Right ventricle myocardium superior (tissue), 1 donor: ENCODE measurements around the gene PDE4A. TPM values are rescaled to one million over a fixed set of nuclear protein-coding genes. Genes with fewer than 3 reads are reported as not detected.
"Not testable (repeated sequence)": the region's sequence is repeated elsewhere in the genome, so short reads cannot be mapped to it uniquely, and the experiment has no call there.

Experiments
- ATAC-seq: fragments of 200-7000 bp; cut with Tn5 transposase; one replicate; pipeline ENCODE4 v1.9.1; 2020; ENCODE audit warnings: mild to moderate bottlenecking; ENCODE audit not compliant: poor library complexity
- DNase-seq: peaks from one replicate; pipeline ENCODE4 v3.0.0-alpha.2; 2020
- intact Hi-C: fragments of 100-400 bp; cut with DNase I; formaldehyde crosslinking; loops from one replicate; pipeline ENCODE4 v1.11.2; 2022
- long read RNA-seq: library from polyadenylated mRNA; unstranded; transcript quantifications from one replicate; pipeline ENCODE4 v2.0.0, GENCODE V29; 2021
- total RNA-seq: library from RNA; stranded (reverse); fragmentation: NEBNext Ultra II Directional; extraction: Animal tissue kit (Norgen Biotek cat#: 25700); gene quantifications from one replicate; pipeline ENCODE4 v1.2.1, GENCODE V29; 2021
- donor health status: DM: no; HTN: yes; CAD: no; lungs with severe emphysema.

PDE4A gene
- total RNA-seq: 36.8 TPM
- long read RNA-seq, transcript PDE4A-204 (15 exons, 2,478 nt): minor isoform, 19 of 95 reads
- long read RNA-seq, transcript PDE4A-201 (15 exons, 2,583 nt): major isoform, 37 of 95 reads
- long read RNA-seq, partial matches to known transcripts: 32 of 95 reads
- long read RNA-seq, other reads (novel, unspliced or antisense): 7 of 95 reads

- no peak for ATAC-seq
- intact Hi-C loops: no loop called here
- DNase-seq: no peak
Measured at GRCh38 chr19:10420444-10421239, at the start of gene PDE4A. Gene PDE4A, plus strand, starts transcription at chr19:10420538. Its CDS starts 227 bp downstream, at chr19:10420765.

GRCh38 chr19:10372690-10373089 is 47.6 kb upstream of the PDE4A start:
- DNase-seq: no peak
- no peak for ATAC-seq
- intact Hi-C loops: no loop called here

GRCh38 chr19:10374931-10375330 is 45.4 kb upstream of the PDE4A start:
- intact Hi-C loops: no loop called here
- DNase-seq (no peak), ATAC-seq (no peak)

GRCh38 chr19:10377140-10377640 is 43.1 kb upstream of the PDE4A start:
- DNase-seq, intact Hi-C loops: not testable (repeated sequence)

GRCh38 chr19:10378124-10378523 is 42.2 kb upstream of the PDE4A start:
- ATAC-seq: no peak

More at GRCh38 chr19:10377140-10377640, 43.1 kb upstream of the PDE4A start:
- ATAC-seq: not testable (repeated sequence)

GRCh38 chr19:10379880-10380312 is 40.4 kb upstream of the PDE4A start:
- DNase-seq (no peak), ATAC-seq (no peak)
- intact Hi-C loops: loop anchor here (10.0 kb wide), 1 partner anchor 445 kb away; the partner anchor contains the start of gene OLFM2

More at GRCh38 chr19:10378124-10378523, 42.2 kb upstream of the PDE4A start:
- no peak for DNase-seq
- intact Hi-C loops: no loop called here

GRCh38 chr19:10380313-10381102 is 39.8 kb upstream of the PDE4A start, which contains the start of gene TYK2:
Gene TYK2, minus strand, starts transcription at chr19:10380572. Its CDS starts 2,166 bp downstream, at chr19:10378406.
- ATAC-seq: peak; percentile 99
- peak; percentile 98 for DNase-seq
- intact Hi-C loops: loop anchor here (10.0 kb wide), 1 partner anchor 446 kb away; the partner anchor contains the start of gene OLFM2

- not testable (repeated sequence) for DNase-seq, ATAC-seq
- intact Hi-C loops: loop anchor here (10.0 kb wide), 1 partner anchor 448 kb away; the partner anchor contains the start of gene OLFM2
Measured at GRCh38 chr19:10383223-10383499, 37.2 kb upstream of the PDE4A start.

GRCh38 chr19:10384580-10384979 is 35.8 kb upstream of the PDE4A start:
- no peak for ATAC-seq
- no peak for DNase-seq
- intact Hi-C loops: loop anchor here (10.0 kb wide), 1 partner anchor 450 kb away; the partner anchor contains the start of gene OLFM2

- peak; percentile 75 for ATAC-seq
- intact Hi-C loops: loop anchor here (2.0 to 10.0 kb wide), 2 partner anchors 120 to 454 kb away; partner anchors contain the start of gene OLFM2
- DNase-seq: peak; percentile 93
Measured at GRCh38 chr19:10388957-10389356, 31.4 kb upstream of the PDE4A start.

GRCh38 chr19:10389863-10390262 is 30.5 kb upstream of the PDE4A start:
- ATAC-seq (peak; percentile 16), DNase-seq (no peak)
- intact Hi-C loops: loop anchor here (2.0 to 10.0 kb wide), 3 partner anchors 121 to 455 kb away; partner anchors contain the start of gene OLFM2

- DNase-seq: peak; percentile 72
- intact Hi-C loops: loop anchor here (5.0 kb wide), 1 partner anchor 133 kb away; no protein-coding TSS in a partner anchor
Measured at GRCh38 chr19:10390652-10391286, 29.6 kb upstream of the PDE4A start.

GRCh38 chr19:10392120-10392519 is 28.2 kb upstream of the PDE4A start:
- DNase-seq (no peak), ATAC-seq (no peak)
- intact Hi-C loops: loop anchor here (5.0 kb wide), 1 partner anchor 135 kb away; no protein-coding TSS in a partner anchor

More at GRCh38 chr19:10390652-10391286, 29.6 kb upstream of the PDE4A start:
- ATAC-seq: peak; percentile 74

- intact Hi-C loops: loop anchor here (5.0 kb wide), 1 partner anchor 136 kb away; no protein-coding TSS in a partner anchor
- no peak for ATAC-seq
- no peak for DNase-seq
Measured at GRCh38 chr19:10393137-10393536, 27.2 kb upstream of the PDE4A start.

- DNase-seq (no peak), ATAC-seq (no peak)
- intact Hi-C loops: no loop called here
Measured at GRCh38 chr19:10395003-10395402, 25.3 kb upstream of the PDE4A start.

- intact Hi-C loops: no loop called here
- no peak for ATAC-seq
- no peak for DNase-seq
Measured at GRCh38 chr19:10395436-10395835, 24.9 kb upstream of the PDE4A start.

- intact Hi-C loops: no loop called here
- no peak for DNase-seq
Measured at GRCh38 chr19:10395917-10396316, 24.4 kb upstream of the PDE4A start.

GRCh38 chr19:10398819-10399218 is 21.5 kb upstream of the PDE4A start:
- DNase-seq (no peak), ATAC-seq (no peak)
- intact Hi-C loops: no loop called here

More at GRCh38 chr19:10395917-10396316, 24.4 kb upstream of the PDE4A start:
- no peak for ATAC-seq
